Measurements from ENCODE around the gene TCF7L2.

Gene TCF7L2

GRCh38 chr10:113026679-113027078 lies 76.6 kb downstream of the TCF7L2 start:
- TF ChIP-seq POLR2AphosphoS5 (IDR thresholded peaks at IDR 0.05; ENCODE audit: low read depth, low read length) (no peak), FOXP2 (optimal IDR thresholded peaks at IDR 0.05; ENCODE audit: borderline replicate concordance, extremely low read depth, extremely low read length, insufficient read depth) (no peak), REST (IDR thresholded peaks at IDR 0.05; ENCODE audit: insufficient read depth in 1 of 2, low read depth in 2 of 2, low read length in 2 of 2) (no peak), SIN3A (IDR thresholded peaks at IDR 0.05; ENCODE audit: borderline replicate concordance, insufficient read depth, low read length) (no peak), TAF1 (IDR thresholded peaks at IDR 0.05; ENCODE audit: borderline replicate concordance, insufficient read depth, low read length) (no peak)

- TF ChIP-seq TAF1 (IDR thresholded peaks at IDR 0.05; ENCODE audit: borderline replicate concordance, insufficient read depth, low read length) = no peak
- no peak for TF ChIP-seq FOXP2 (optimal IDR thresholded peaks at IDR 0.05; ENCODE audit: borderline replicate concordance, extremely low read depth, extremely low read length, insufficient read depth)
- no peak for TF ChIP-seq SIN3A (IDR thresholded peaks at IDR 0.05; ENCODE audit: borderline replicate concordance, insufficient read depth, low read length)
- no peak for TF ChIP-seq REST (IDR thresholded peaks at IDR 0.05; ENCODE audit: insufficient read depth in 1 of 2, low read depth in 2 of 2, low read length in 2 of 2)
- no peak for TF ChIP-seq POLR2AphosphoS5 (IDR thresholded peaks at IDR 0.05; ENCODE audit: low read depth, low read length)
Observed at GRCh38 chr10:113027230-113027573, 77.2 kb downstream of the TCF7L2 start.

GRCh38 chr10:113027574-113028455 lies 77.8 kb downstream of the TCF7L2 start:
- TF ChIP-seq REST (IDR thresholded peaks at IDR 0.05; ENCODE audit: insufficient read depth in 1 of 2, low read depth in 2 of 2, low read length in 2 of 2) = no peak
- no peak for TF ChIP-seq SIN3A (IDR thresholded peaks at IDR 0.05; ENCODE audit: borderline replicate concordance, insufficient read depth, low read length)
- no peak for TF ChIP-seq POLR2AphosphoS5 (IDR thresholded peaks at IDR 0.05; ENCODE audit: low read depth, low read length)
- no peak for TF ChIP-seq FOXP2 (optimal IDR thresholded peaks at IDR 0.05; ENCODE audit: borderline replicate concordance, extremely low read depth, extremely low read length, insufficient read depth)
- TF ChIP-seq TAF1 (IDR thresholded peaks at IDR 0.05; ENCODE audit: borderline replicate concordance, insufficient read depth, low read length) = no peak

- TF ChIP-seq REST (IDR thresholded peaks at IDR 0.05; ENCODE audit: insufficient read depth in 1 of 2, low read depth in 2 of 2, low read length in 2 of 2) = no peak
- TF ChIP-seq POLR2AphosphoS5 (IDR thresholded peaks at IDR 0.05; ENCODE audit: low read depth, low read length) = no peak
- no peak for TF ChIP-seq TAF1 (IDR thresholded peaks at IDR 0.05; ENCODE audit: borderline replicate concordance, insufficient read depth, low read length)
- TF ChIP-seq FOXP2 (optimal IDR thresholded peaks at IDR 0.05; ENCODE audit: borderline replicate concordance, extremely low read depth, extremely low read length, insufficient read depth) = no peak
- TF ChIP-seq SIN3A (IDR thresholded peaks at IDR 0.05; ENCODE audit: borderline replicate concordance, insufficient read depth, low read length) = no peak
Observed at GRCh38 chr10:113028456-113029440, 78.7 kb downstream of the TCF7L2 start.

Measured in PFSK-1 (cell line).